Parathyroid adenoma (tissue), 2 donors: ENCODE data around the gene DEF6.
"Not testable (repeated sequence)": the region's sequence is repeated elsewhere in the genome, so short reads cannot be mapped to it uniquely, and the experiment has no call there.

Experiments
- H2AFZ ChIP-seq: fragments of 300-600 bp; sonication (generic); one replicate; pipeline ENCODE4 v1.7.0; 2017; ENCODE audit warnings: antibody characterized with exemption, mild to moderate bottlenecking
- H3K27ac ChIP-seq: fragments of 300-600 bp; sonication (generic); one replicate; pipeline ENCODE4 v1.7.0; 2017
- H3K27me3 ChIP-seq: fragments of 300-600 bp; sonication (generic); one replicate; pipeline ENCODE4 v1.7.0; 2017; ENCODE audit warnings: low read length; ENCODE audit not compliant: control insufficient read depth, insufficient read depth
- H3K36me3 ChIP-seq: fragments of 300-600 bp; sonication (generic); one replicate; pipeline ENCODE4 v1.7.0; 2017; ENCODE audit warnings: low read length; ENCODE audit not compliant: control insufficient read depth, insufficient read depth
- H3K4me1 ChIP-seq: fragments of 300-600 bp; sonication (generic); one replicate; pipeline ENCODE4 v1.7.0; 2017; ENCODE audit warnings: control low read depth
- H3K4me2 ChIP-seq: fragments of 300-600 bp; sonication (generic); one replicate; pipeline ENCODE4 v1.7.0; 2017; ENCODE audit warnings: low read length
- H3K4me3 ChIP-seq: fragments of 300-600 bp; sonication (generic); one replicate; pipeline ENCODE4 v1.7.0; 2017; ENCODE audit warnings: low read depth, low read length
- H3K79me2 ChIP-seq: fragments of 300-600 bp; sonication (generic); one replicate; pipeline ENCODE4 v1.7.0; 2017; ENCODE audit warnings: control low read depth
- H3K9ac ChIP-seq: fragments of 300-600 bp; sonication (generic); one replicate; pipeline ENCODE4 v1.7.0; 2017; ENCODE audit warnings: mild to moderate bottlenecking
- H3K9me3 ChIP-seq: fragments of 300-600 bp; sonication (generic); one replicate; pipeline ENCODE4 v1.7.0; 2017; ENCODE audit warnings: low read length; ENCODE audit not compliant: control insufficient read depth
- CTCF ChIP-seq: fragments of 300-600 bp; sonication (generic); IDR thresholded peaks from one replicate; pipeline ENCODE4 v1.7.0; 2017; ENCODE audit warnings: antibody characterized with exemption, mild to moderate bottlenecking
- donor health status: primary hyperparathyroidism.

The DEF6 gene

GRCh38 chr6:35327349-35328027, 29.9 kb downstream of the DEF6 start:
- TF ChIP-seq CTCF = peak; percentile 79
- no peak overlapping the region for H3K9ac ChIP-seq
- H3K79me2 ChIP-seq = no peaks in the 10 kb centered on the region
- no peak overlapping the region for H3K27ac ChIP-seq
- H3K27me3 ChIP-seq = no peaks in the 10 kb centered on the region
- no peak overlapping the region for H3K4me3 ChIP-seq
- no peak overlapping the region for H3K4me2 ChIP-seq
- peak overlapping the region; percentile 38 for H2AFZ ChIP-seq
- no peaks in the 10 kb centered on the region for H3K4me1 ChIP-seq
- no peaks in the 10 kb centered on the region for H3K36me3 ChIP-seq
- H3K9me3 ChIP-seq = no peaks in the 10 kb centered on the region

GRCh38 chr6:35328108-35328723, 30.6 kb downstream of the DEF6 start:
- H3K27me3 ChIP-seq = no peaks in the 10 kb centered on the region
- no peak overlapping the region for H3K27ac ChIP-seq

GRCh38 chr6:35328965-35329364, 31.3 kb downstream of the DEF6 start:
- not testable (repeated sequence) for H3K4me1 ChIP-seq, H3K27ac ChIP-seq, H2AFZ ChIP-seq, H3K4me3 ChIP-seq, H3K79me2 ChIP-seq, H3K27me3 ChIP-seq, H3K9me3 ChIP-seq, H3K4me2 ChIP-seq, H3K9ac ChIP-seq, H3K36me3 ChIP-seq

More at GRCh38 chr6:35328108-35328723, 30.6 kb downstream of the DEF6 start:
- Histone ChIP-seq H3K4me1 (no peaks in the 10 kb centered on the region), H3K4me2 (no peak overlapping the region), H3K4me3 (no peak overlapping the region), H2AFZ (no peak overlapping the region), H3K9ac (no peak overlapping the region), H3K9me3 (no peaks in the 10 kb centered on the region), H3K79me2 (no peaks in the 10 kb centered on the region), H3K36me3 (no peaks in the 10 kb centered on the region)
- no peak for TF ChIP-seq CTCF

- no peak overlapping the region for H2AFZ ChIP-seq
These were observed 33.0 kb downstream of the DEF6 start for GRCh38 chr6:35330541-35331119.

GRCh38 chr6:35332074-35332887, 34.7 kb downstream of the DEF6 start:
- not testable (repeated sequence) for H3K9me3 ChIP-seq, H3K36me3 ChIP-seq, H3K4me1 ChIP-seq, H3K27ac ChIP-seq, H3K4me3 ChIP-seq, H3K27me3 ChIP-seq, H2AFZ ChIP-seq, H3K4me2 ChIP-seq, H3K9ac ChIP-seq, H3K79me2 ChIP-seq

More at GRCh38 chr6:35330541-35331119, 33.0 kb downstream of the DEF6 start:
- H3K9me3 ChIP-seq = no peaks in the 10 kb centered on the region
- H3K79me2 ChIP-seq = no peaks in the 10 kb centered on the region
- H3K9ac ChIP-seq = no peak overlapping the region
- H3K4me1 ChIP-seq = no peaks in the 10 kb centered on the region
- H3K36me3 ChIP-seq = no peaks in the 10 kb centered on the region
- H3K27me3 ChIP-seq = no peaks in the 10 kb centered on the region
- H3K4me2 ChIP-seq = no peak overlapping the region
- TF ChIP-seq CTCF = no peak
- no peak overlapping the region for H3K27ac ChIP-seq
- H3K4me3 ChIP-seq = no peak overlapping the region
